ENCODE results near the gene GORAB. TPM values are rescaled to one million over a fixed set of nuclear protein-coding genes. Genes with fewer than 3 reads are reported as not detected.

Gene GORAB
- total and polyA plus RNA-seq, 2 of the 8 experiments (the other 6 are each of a cell fraction or from before 2014, with no cell fraction given) = 4.0 to 9.6 TPM

- H3K18ac ChIP-seq (ENCODE audit: extremely low read depth, low read length) = no peak overlapping the region
- no peaks in the 10 kb centered on the region for H4K20me1 ChIP-seq (replicated peaks in 1 of 2; ENCODE audit: control insufficient read depth in 1 of 2, insufficient read depth in 2 of 2, low read length in 2 of 2)
- no peak overlapping the region for H2BK12ac ChIP-seq (ENCODE audit: low read depth, low read length)
- H2BK5ac ChIP-seq (ENCODE audit: low read depth, low read length) = no peak overlapping the region
- no peak overlapping the region for H2BK20ac ChIP-seq (ENCODE audit: low read length)
- no peak overlapping the region for H3K14ac ChIP-seq (ENCODE audit: insufficient read length)
- FAIRE-seq (no peak), DNase-seq (ENCODE audit: low read depth in 1 of 2, low spot score in 2 of 2) (no peak)
- no peaks in the 10 kb centered on the region for H3K79me1 ChIP-seq (ENCODE audit: low read depth, low read length)
- H3K23me2 ChIP-seq (ENCODE audit: low read depth, low read length) = no peaks in the 10 kb centered on the region
- H2AFZ ChIP-seq (ENCODE audit: low read length) = no peak overlapping the region
- no peak overlapping the region for H3K4ac ChIP-seq (replicated peaks; ENCODE audit: insufficient read length, low read depth, low read length)
- no peaks in the 10 kb centered on the region for H3K27me3 ChIP-seq (replicated peaks in 1 of 4; ENCODE audit: control insufficient read depth in 3 of 4, extremely low read depth in 1 of 4, insufficient read depth in 3 of 4, low read length in 3 of 4)
- no peaks in the 10 kb centered on the region for H3K79me2 ChIP-seq (ENCODE audit: control insufficient read depth in 1 of 2, insufficient read depth in 2 of 2, low read length in 2 of 2)
- WGBS, 2 experiments (ENCODE audit: extremely low coverage in 1 of 2, insufficient coverage in 1 of 2, insufficient read length in 1 of 2, insufficient replicate concordance in 2 of 2, low coverage in 1 of 2, low lambda C conversion rate in 2 of 2, missing lambda C conversion rate in 1 of 2) = 76% methylated on average over 5 of the region's 5 CpGs; no CpG with 5 or more reads in 1 of the 2 experiments
- H3K9ac ChIP-seq (replicated peaks in 1 of 4; ENCODE audit: extremely low read depth in 1 of 4, low read depth in 3 of 4, low read length in 3 of 4) = no peak overlapping the region
- POLR2A ChIA-PET (ENCODE audit: partially characterized antibody) = no interaction called here
- no peak for TF ChIP-seq EGR1 (IDR thresholded peaks at IDR 0.05; ENCODE audit: borderline replicate concordance, low read depth, low read length)
- H3K4me1 ChIP-seq (replicated peaks in 1 of 4; ENCODE audit: control insufficient read depth in 3 of 4, insufficient read depth in 4 of 4, low read length in 3 of 4) = no peaks in the 10 kb centered on the region
- H2BK120ac ChIP-seq (replicated peaks; ENCODE audit: low read depth, low read length) = no peak overlapping the region
- no peak overlapping the region for H4K5ac ChIP-seq (ENCODE audit: insufficient read length, low read depth, low read length)
- no peak overlapping the region for H3K23ac ChIP-seq (ENCODE audit: insufficient read length)
- CTCF ChIA-PET (ENCODE audit: partially characterized antibody) = no interaction called here
- no peak overlapping the region for H2AK5ac ChIP-seq (ENCODE audit: low read depth, low read length)
- no peaks in the 10 kb centered on the region for H3K9me3 ChIP-seq (ENCODE audit: insufficient read depth in 2 of 2, low read depth in 1 of 2, low read length in 1 of 2)
- no peak overlapping the region for H4K91ac ChIP-seq (replicated peaks; ENCODE audit: insufficient read length, low read length)
- H3K27ac ChIP-seq (ENCODE audit: low read depth, low read length) = no peak overlapping the region
- H3K4me2 ChIP-seq (ENCODE audit: insufficient read depth in 1 of 2, low read depth in 2 of 2, low read length in 2 of 2) = no peak overlapping the region
- H2BK15ac ChIP-seq (ENCODE audit: low read length) = no peak overlapping the region
- H3K4me3 ChIP-seq (ENCODE audit: extremely low read depth in 1 of 4, insufficient read depth in 2 of 4, low read depth in 3 of 4, low read length in 4 of 4) = no peak overlapping the region
- H3K56ac ChIP-seq (replicated peaks; ENCODE audit: insufficient read length, low read depth, low read length) = no peak overlapping the region
- H3K36me3 ChIP-seq (ENCODE audit: control insufficient read depth in 2 of 4, insufficient read depth in 4 of 4, low read length in 3 of 4) = no peaks in the 10 kb centered on the region
- no peak overlapping the region; the same call in 1 of the 2 replicates for H4K8ac ChIP-seq (ENCODE audit: extremely low read depth, insufficient read depth, low read length)
Measured at GRCh38 chr1:170511038-170511437, 20.9 kb upstream of the GORAB start.

Measured in H1 (cell line).